Measurements from ENCODE around the gene ABCB10. TPM values are rescaled to one million over a fixed set of nuclear protein-coding genes. Genes with fewer than 3 reads are reported as not detected.
A peak's percentile ranks its signal among the peaks of the same experiment; 100 is the strongest.
"Not testable (repeated sequence)": the region's sequence is repeated elsewhere in the genome, so short reads cannot be mapped to it uniquely, and the experiment has no call there.

ABCB10 gene
- total RNA-seq, 4 donors from 2014 or later = 14.1 to 21.8 (median 18.1) TPM

DNA sequence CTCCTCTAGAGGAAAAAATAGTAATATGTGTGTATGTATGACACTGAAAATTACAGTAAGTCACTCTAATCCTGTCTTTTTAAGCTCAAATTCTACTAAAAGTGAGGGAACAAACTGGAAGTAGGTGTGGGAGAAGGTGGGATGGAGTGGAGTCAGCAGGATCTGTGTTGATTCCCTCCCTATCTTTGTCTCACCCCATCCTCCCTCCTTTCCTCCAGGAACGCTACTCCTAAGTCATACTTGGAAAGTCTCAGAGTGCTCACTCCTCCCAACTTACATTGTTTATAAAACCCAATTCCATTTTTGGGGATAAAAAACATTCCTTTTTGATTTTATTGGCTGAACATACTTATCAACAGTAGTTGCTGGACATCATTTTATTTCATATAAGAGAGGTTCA, 35.5 kb downstream of the ABCB10 start:
- Histone ChIP-seq H3K4me1 (peaks cover 0 to 17% (median 0%) of the 10 kb centered on the region in 3 donors), H3K36me3 (peaks cover 0 to 98% of the 10 kb centered on the region in 2 donors), H3K4me3 (no peak overlapping the region), H3K9me3 (no peaks in the 10 kb centered on the region), H3K27me3 (no peaks in the 10 kb centered on the region), H3K27ac (peak overlapping the region in 3 of 4 donors; percentile 12 to 37 (median 26))
- TF ChIP-seq POLR2AphosphoS5 (IDR thresholded peaks at IDR 0.05) = no peak
- TF ChIP-seq CTCF (IDR thresholded peaks at IDR 0.05) = no peak
- no peak for TF ChIP-seq EP300 (IDR thresholded peaks at IDR 0.05)
- no peak for TF ChIP-seq POLR2A (IDR thresholded peaks at IDR 0.05)
- WGBS, 2 donors (ENCODE audit: low coverage in 1 of 2) = 8 to 20% methylated on average over 1 of the region's 1 CpG
- ATAC-seq = no peak

DNA sequence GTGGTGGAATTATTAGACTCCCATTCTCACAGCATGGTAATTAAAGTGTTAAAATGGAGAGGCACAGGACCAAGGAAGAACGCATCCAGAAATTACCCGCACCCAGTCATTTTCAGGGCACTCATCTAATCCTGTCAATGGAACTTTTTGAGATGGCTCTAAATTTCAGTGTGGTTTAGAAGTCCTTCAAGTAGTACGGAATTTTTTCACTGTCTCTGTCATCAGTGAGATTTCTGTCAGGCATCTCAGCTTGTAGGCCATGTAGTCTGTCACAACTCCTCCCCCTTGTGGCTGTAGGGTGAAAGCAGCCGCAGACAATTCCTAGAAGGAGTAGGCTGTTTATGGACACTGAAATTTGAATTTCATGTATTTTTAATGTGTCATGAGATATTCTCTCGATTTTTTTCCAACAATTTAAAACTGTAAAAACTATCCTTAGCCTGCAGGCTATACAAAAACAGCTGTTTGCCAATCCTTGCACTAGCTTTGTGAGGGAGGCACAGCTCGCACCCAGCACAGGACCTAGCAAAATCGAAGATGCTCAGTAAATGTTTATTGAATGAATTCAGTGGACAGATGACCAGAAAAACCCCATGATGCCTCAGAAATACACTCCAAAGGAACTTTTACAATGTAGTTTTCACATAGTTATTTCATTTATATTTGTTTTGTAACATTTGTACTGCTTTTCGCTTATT, 43.8 kb downstream of the ABCB10 start:
- ATAC-seq = peak; percentile 78
- Histone ChIP-seq H3K9me3 (no peaks in the 10 kb centered on the region), H3K27me3 (no peaks in the 10 kb centered on the region), H3K4me3 (no peak overlapping the region), H3K27ac (peak overlapping the region in 1 of 4 donors; percentile 25), H3K36me3 (peaks cover 0 to 34% of the 10 kb centered on the region in 2 donors), H3K4me1 (peaks cover 0 to 8% (median 0%) of the 10 kb centered on the region in 3 donors)
- TF ChIP-seq EP300 (IDR thresholded peaks at IDR 0.05) (no peak), CTCF (IDR thresholded peaks at IDR 0.05) (peak; percentile 67 to 80 (median 72)), POLR2A (IDR thresholded peaks at IDR 0.05) (no peak)
- 36 to 40% methylated on average over 7 to 8 of the region's 8 CpGs for WGBS, 2 donors (ENCODE audit: low coverage in 1 of 2)

DNA sequence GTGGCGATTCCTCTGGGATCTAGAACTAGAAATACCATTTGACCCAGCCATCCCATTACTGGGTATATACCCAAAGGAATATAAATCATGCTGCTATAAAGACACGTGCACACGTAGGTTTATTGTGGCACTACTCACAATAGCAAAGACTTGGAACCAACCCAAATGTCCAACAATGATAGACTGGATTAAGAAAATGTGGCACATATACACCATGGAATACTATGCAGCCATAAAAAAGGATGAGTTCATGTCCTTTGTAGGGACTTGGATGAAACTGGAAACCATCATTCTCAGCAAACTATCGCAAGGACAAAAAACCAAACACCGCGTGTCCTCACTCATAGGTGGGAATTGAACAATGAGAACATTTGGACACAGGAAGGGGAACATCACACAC, 46.9 kb downstream of the ABCB10 start:
- ATAC-seq = not testable (repeated sequence)

DNA sequence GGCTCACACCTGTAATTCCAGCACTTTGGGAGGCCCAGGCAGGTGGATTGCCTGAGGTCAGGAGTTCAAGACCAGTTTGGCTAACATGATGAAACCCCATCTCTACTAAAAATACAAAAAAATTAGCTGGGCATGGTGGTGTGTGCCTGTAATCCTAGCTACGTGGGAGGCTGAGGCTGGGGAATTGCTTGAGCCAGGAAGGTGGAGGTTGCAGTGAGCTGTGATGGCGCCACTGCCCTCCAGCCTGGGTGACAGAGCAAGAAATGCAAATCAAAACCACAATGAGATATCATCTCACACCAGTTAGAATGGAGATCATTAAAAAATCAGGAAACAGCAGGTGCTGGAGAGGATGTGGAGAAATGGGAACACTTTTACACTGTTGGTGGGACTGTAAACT, 47.3 kb downstream of the ABCB10 start:
- H3K27me3 ChIP-seq, ATAC-seq, H3K9me3 ChIP-seq, H3K4me3 ChIP-seq, H3K36me3 ChIP-seq, H3K27ac ChIP-seq: not testable (repeated sequence)
- WGBS, 2 donors (ENCODE audit: low coverage in 1 of 2) = 86% methylated on average over 1 to 2 of the region's 2 CpGs
- H3K4me1 ChIP-seq = peaks cover 0 to 32% (median 5%) of the 10 kb centered on the region in 3 donors

More for the DNA sequence above, 46.9 kb downstream of the ABCB10 start:
- WGBS, 2 donors (ENCODE audit: low coverage in 1 of 2) = 93 to 100% methylated on average over 3 of the region's 6 CpGs
- not testable (repeated sequence) for H3K27me3 ChIP-seq, H3K27ac ChIP-seq, H3K9me3 ChIP-seq, H3K4me3 ChIP-seq, H3K36me3 ChIP-seq
- peaks cover 0 to 28% (median 5%) of the 10 kb centered on the region in 3 donors for H3K4me1 ChIP-seq

DNA sequence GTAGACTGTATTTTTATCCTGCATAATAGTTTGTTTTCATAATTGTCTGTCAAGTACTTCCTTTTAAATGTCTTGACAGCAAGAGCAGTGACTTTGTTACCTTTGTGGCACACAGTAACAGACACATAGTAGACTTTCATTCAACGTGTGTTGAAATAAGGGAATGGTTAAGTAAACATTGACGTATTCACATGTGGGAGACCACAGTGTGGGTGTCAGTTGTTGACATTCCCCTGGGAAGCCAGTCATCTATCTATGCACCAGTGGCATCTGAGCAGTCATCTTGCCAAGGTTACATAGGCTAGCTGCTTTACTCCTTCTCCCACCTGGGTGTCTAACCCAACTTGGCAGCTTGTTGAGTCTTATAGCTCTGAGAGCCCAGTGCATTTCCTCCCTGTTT, 48.9 kb downstream of the ABCB10 start:
- Histone ChIP-seq H3K27me3 (no peaks in the 10 kb centered on the region), H3K9me3 (no peaks in the 10 kb centered on the region), H3K4me3 (no peak overlapping the region), H3K36me3 (peaks cover 0 to 7% of the 10 kb centered on the region in 2 donors), H3K27ac (no peak overlapping the region), H3K4me1 (peaks cover 0 to 28% (median 5%) of the 10 kb centered on the region in 3 donors)
- TF ChIP-seq POLR2A (IDR thresholded peaks at IDR 0.05) (no peak), EP300 (IDR thresholded peaks at IDR 0.05) (no peak), CTCF (IDR thresholded peaks at IDR 0.05) (no peak), POLR2AphosphoS5 (IDR thresholded peaks at IDR 0.05) (no peak)
- ATAC-seq = no peak
- 30 to 53% methylated on average over 2 of the region's 2 CpGs for WGBS, 2 donors (ENCODE audit: low coverage in 1 of 2)

DNA sequence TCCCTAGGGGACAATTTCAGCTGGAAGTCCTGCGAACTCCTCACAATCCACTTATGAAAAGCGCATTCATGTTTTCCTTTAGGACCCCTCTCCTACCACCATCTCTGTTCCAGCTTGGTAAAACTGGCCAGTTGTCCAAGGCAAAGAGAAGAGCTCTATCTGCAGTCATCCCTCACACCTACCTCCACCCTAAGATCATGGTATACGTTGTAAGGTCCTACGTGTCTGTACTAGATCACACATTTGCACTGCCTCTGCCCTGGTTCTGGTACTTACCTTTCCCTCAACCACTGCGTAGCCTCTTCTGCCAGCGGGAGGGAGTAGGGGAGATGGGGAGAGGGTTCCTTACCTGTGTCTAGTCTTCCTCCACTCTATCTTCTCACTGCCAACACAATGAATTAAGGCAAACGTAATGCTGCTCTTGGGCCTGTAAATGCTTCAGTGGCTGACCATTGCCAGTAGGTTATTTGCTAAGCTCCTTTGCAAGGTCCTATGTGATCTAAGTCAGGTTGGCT, 49.6 kb downstream of the ABCB10 start:
- Histone ChIP-seq H3K4me1 (peaks cover 0 to 24% (median 5%) of the 10 kb centered on the region in 3 donors), H3K27me3 (no peaks in the 10 kb centered on the region), H3K4me3 (peak overlapping the region; percentile 76 to 98), H3K36me3 (peaks cover 0 to 11% of the 10 kb centered on the region in 2 donors), H3K9me3 (no peaks in the 10 kb centered on the region), H3K27ac (peak overlapping the region; percentile 92 to 99 (median 96))
- 63 to 85% methylated on average over 4 to 7 of the region's 7 CpGs for WGBS, 2 donors (ENCODE audit: low coverage in 1 of 2)
- TF ChIP-seq CTCF (IDR thresholded peaks at IDR 0.05) (no peak), EP300 (IDR thresholded peaks at IDR 0.05) (no peak), POLR2A (IDR thresholded peaks at IDR 0.05) (no peak), POLR2AphosphoS5 (IDR thresholded peaks at IDR 0.05) (no peak)
- no peak for ATAC-seq

Measured in gastroesophageal sphincter (tissue), 4 donors.